GM12872 (cell line): ENCODE data around the gene SCN11A.

Source experiments
- TF ChIP-seq, protein P1 (sequence below): IDR thresholded peaks from 3 replicates; pipeline ENCODE4 v1.5.1; 2011; ENCODE audit warnings: low read depth, mild to moderate bottlenecking, low read length, moderate library complexity; ENCODE audit not compliant: insufficient read depth

Gene SCN11A

DNA sequence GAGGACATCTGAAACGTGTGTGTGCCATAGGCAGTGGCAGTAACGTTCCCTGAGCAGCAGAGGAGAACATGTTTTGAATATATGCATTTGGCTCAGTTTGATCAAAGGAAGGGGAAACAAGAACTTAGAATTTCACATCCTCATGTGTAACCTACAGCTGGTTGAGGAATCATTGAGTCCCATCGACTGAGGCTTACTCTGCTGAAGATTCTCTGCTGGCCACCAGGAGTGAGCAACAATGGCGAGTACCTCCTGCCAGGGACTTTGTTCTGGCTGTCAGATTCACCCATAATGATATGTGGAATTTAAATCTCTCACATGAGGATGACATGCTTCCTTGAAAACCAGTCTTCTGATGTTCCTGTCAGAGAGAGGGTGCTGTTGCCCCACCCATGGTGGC lies 34.4 kb upstream of the SCN11A start:
- TF ChIP-seq, protein P1, sequence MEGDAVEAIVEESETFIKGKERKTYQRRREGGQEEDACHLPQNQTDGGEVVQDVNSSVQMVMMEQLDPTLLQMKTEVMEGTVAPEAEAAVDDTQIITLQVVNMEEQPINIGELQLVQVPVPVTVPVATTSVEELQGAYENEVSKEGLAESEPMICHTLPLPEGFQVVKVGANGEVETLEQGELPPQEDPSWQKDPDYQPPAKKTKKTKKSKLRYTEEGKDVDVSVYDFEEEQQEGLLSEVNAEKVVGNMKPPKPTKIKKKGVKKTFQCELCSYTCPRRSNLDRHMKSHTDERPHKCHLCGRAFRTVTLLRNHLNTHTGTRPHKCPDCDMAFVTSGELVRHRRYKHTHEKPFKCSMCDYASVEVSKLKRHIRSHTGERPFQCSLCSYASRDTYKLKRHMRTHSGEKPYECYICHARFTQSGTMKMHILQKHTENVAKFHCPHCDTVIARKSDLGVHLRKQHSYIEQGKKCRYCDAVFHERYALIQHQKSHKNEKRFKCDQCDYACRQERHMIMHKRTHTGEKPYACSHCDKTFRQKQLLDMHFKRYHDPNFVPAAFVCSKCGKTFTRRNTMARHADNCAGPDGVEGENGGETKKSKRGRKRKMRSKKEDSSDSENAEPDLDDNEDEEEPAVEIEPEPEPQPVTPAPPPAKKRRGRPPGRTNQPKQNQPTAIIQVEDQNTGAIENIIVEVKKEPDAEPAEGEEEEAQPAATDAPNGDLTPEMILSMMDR = no peak

DNA sequence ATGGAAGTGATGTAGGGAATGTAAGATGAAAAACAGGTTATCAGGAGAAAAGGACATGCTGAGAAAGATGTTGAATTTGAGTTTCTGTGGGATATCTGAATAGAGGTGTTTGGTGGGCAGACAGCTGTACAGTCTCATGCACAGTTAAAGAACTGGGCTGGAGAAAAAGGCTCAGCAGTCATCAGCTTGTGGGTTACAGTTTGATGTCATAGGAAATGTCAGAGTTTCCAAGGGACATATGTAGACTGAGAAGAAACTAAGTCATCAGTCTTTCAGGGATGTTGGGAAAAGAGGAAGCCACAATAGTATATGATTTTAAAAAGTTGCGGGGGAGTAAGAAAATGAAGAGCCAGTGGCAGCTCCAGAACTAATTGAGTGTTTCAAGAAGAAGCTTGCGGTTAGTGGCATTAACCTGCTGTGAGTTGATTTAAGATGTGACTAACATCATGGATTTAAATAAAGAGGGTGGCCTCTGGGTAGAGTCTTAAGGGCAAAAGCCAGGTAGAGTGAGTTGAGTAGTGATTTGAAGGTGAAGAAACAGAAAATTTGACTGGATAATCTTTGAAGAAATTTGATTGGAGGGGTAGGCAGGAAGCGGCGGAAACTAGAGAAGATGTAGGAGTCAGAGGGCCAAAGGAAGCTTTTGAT lies 31.0 kb upstream of the SCN11A start:
- TF ChIP-seq, protein P1 = no peak

DNA sequence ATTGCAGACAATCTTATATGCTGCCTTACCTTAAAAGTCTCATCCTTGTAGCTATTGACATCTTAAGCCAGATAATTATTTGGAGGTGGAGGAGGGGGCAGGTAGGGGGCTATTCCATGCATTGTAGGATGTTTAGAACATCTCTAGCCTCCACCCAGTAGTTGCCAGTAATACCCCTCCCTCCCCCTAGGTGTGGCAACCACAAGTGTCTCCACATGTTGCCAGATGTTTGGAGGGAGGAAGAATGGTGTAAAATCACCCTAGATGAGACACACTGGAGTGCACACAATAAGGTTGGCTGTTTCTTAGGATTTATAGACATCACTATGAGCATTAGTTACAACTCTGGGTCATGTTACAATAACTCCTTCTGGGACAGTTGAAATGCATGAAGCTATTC lies 28.3 kb upstream of the SCN11A start:
- TF ChIP-seq, protein P1 = no peak

DNA sequence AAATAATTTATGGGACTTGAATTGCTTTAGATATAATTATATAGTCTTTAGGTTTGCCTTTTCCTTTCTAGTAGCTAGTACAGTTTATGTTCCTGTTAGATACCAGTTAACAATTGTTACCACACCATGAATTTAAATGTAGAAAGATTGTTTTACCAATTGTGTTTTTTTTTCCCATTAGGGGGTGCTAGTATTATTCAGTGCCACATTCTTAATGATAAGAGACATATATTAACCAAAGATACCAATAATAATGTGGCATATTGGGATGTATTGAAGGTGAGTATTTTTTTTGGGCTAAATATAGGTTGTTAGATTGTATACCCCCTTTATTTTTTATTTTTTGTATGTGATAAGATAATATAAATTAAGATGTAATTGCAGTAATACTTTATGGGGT lies 27.8 kb upstream of the SCN11A start:
- TF ChIP-seq, protein P1 = no peak

DNA sequence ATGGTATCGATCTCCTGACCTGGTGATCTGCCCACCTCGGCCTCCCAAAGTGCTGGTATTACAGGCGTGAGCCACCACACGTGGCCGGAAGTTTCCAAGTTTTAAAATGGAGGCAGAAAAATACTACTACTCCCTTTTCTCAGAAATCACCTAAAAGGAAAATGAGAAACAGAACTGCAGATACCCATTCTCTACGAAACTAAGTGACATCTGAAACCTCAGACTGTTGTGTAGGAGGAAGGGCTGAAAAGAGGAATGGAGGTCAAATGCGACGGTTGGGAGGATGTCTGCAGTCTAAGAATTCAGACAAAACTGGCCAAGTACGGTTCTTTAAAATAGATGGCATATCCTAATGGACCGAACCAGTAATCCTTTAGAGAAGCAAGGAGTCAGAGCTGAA lies 24.2 kb upstream of the SCN11A start:
- TF ChIP-seq, protein P1 = no peak

DNA sequence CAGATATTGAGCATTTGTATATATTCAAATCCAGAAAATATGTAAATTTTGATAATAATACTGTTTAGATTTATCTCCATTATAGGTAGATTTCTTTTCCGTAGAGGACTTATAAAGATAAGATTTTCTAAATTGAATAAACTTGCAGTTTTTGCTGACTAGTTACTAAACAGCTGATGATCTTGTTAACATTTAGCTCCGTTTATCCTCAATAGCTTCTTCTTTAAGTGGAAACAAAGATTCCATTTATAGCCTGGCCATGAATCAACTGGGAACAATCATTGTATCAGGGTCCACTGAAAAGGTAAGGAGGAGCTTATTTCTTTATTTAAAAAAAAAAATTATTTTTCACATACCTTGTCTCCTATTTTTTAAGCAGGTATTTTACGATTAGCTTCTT lies 16.8 kb upstream of the SCN11A start:
- TF ChIP-seq, protein P1 = no peak

DNA sequence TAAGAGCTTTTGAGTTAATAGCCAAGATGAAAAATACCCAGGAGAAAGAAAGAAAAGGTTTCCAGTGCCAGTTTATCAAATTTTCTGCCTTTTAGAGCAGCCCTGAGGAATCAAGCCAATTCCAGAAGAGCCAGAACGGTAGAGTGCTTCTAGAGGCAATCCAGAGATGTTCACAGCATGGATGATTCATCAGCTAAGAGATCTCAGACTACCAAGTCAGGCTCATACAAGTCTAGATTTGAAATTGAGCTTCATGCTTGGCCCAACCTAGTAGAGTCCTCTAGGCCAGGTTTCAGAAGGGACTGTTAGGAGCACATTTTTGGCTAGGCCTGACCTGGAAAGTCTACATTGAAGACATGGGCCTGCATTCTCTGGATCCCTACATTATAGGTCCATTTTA lies 15.5 kb upstream of the SCN11A start:
- TF ChIP-seq, protein P1 = no peak

DNA sequence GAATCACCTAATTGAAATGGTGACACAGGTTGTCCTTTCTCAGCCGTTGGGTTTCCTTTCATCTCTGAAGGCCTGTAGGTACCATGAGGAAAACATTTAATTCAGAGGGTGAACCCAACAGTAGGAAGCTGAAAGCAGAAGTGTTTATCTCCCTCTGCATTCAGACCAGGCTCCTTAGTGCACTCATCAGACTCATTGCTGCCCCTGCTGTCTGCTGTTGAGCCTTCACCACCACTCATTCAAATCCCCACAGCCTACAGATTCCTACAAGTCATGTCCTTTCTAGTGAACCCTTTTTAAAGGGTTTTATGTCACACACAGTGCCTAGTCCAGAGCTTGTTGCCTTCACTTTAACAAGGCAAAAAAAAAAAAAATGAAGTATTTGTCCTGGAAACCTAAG lies 13.5 kb upstream of the SCN11A start:
- TF ChIP-seq, protein P1 = peak; percentile 75
